NCI-H2227 (cell line): Measurements from ENCODE around the gene NUDT3.
"Not testable (repeated sequence)": the region's sequence is repeated elsewhere in the genome, so short reads cannot be mapped to it uniquely, and the experiment has no call there.

Experiments used
- DNase-seq: peaks from one replicate; lab custom pipeline; 2025; ENCODE audit not compliant: unreplicated experiment; lab: John Stamatoyannopoulos, UW

Gene NUDT3

DNA sequence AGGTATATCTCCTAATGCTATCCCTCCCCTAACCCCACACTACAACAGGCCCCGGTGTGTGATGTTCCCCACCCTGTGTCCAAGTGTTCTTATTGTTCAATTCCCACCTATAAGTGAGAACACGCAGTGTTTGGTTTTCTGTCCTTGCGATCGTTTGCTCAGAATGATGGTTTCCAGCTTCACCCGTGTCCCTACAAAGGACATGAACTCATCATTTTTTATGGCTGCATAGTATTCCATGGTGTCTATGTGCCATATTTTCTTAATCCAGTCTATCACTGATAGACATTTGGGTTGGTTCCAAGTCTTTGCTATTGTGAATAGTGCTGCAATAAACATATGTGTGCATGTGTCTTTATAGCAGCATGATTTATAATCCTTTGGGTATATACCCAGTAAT, 20.6 kb downstream of the NUDT3 start:
- DNase-seq: not testable (repeated sequence)

DNA sequence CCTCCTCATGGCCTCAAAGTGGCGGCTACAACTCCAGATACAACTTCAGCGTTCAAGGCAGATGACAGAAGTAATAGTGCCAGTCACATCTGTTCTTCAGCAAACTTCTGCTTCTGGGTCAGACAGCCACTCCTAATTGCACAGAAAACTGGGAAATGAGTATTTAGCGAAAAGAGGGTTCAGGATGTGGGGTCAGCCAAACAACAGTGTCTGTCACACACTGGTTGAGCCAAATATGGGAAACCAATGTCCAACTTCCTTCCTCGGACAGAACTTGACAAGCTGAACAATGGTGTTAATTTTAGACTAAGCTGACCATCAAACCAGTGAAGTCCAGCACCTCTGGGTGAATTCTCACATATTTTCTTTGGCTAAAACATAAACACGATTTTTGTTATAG, 22.1 kb downstream of the NUDT3 start:
- no peak for DNase-seq

DNA sequence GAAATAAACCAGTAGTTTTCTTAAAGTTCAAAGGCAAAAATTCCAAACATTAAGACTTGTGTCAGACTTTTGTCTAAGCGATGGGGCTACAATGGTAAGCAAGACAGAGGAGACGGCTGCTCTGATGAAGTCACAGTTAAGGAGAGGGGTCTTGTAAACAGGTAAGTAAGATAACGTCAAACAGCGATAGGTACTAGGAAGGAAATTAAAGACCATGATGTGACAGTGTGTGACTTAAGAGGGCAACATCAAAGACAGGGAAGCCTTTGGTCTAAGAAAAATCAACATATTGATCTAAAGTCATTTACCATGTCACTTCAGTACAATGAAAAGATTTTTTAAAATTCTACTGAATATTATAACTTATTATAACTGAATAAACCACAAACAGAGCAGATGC, 23.1 kb downstream of the NUDT3 start:
- DNase-seq: no peak

DNA sequence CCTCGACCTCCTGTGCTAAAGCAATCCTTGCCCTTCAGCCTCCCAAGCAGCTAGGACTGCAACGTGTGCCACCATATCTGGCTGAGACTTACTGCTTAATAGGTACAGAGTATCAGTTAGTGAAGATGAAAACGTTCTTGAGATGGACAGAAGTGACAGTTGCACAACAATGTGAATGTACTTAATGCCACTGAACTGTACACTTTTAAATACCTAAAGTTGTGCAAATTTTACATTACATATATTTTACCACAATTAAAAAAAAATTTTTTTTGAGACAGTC, 25.9 kb downstream of the NUDT3 start:
- DNase-seq: no peak

DNA sequence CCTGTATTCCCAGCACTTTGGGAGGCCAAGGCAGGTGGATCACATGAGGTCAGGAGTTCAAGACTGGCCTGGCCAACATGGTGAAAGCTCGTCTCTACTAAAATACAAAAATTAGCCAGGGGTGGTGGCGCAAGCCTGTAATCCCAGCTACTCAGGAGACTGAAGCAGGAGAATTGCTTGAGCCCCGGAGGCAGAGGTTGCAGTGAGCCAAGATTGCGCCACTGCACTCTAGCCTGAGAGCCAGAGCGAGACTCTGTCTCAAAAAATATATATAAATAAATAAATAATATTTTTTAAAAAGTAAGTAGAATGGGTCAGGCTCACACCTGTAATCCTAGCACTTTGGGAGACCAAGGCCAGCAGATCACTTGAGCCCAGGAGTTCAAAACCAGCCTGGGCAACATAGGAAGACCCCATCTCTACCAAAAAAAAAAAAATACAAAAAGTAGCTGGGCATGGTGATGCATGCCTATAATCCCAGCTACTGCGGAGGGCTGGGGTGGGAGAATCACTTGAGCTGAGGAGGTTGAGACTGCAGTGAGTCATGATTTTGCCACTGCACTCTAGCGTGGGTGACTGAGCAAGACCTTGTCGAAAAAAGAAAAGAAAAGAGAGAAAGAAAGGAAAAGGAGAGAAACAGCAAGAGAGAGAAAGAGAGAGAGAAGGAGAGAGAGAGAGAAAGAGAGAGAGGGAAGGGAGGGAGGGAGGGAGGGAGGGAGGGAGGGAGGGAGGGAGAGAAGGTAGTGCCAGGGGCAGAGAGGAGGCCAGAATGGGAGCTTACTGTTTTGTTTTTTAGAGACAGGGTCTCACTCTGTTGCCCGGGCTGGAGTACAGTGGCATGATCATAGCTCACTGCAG, 26.5 kb downstream of the NUDT3 start:
- DNase-seq: not testable (repeated sequence)

DNA sequence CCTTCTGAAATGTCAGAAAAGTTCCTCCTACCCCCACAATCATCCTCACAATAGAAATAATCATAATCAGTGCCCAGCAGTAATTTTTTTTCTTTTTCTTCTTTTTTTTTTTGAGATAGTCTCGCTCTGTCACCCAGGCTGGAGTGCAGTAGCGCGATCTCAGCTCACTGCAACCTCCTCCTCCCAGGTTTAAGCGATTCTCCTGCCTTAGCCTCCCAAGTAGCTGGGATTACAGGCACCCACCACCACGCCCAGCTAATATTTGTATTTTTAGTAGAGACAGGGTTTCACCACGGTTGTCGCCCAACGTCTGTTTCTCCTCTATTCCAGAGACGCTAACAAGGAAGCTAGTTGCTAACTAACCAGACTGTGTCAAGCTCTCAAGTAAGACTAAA, 28.8 kb downstream of the NUDT3 start:
- not testable (repeated sequence) for DNase-seq

DNA sequence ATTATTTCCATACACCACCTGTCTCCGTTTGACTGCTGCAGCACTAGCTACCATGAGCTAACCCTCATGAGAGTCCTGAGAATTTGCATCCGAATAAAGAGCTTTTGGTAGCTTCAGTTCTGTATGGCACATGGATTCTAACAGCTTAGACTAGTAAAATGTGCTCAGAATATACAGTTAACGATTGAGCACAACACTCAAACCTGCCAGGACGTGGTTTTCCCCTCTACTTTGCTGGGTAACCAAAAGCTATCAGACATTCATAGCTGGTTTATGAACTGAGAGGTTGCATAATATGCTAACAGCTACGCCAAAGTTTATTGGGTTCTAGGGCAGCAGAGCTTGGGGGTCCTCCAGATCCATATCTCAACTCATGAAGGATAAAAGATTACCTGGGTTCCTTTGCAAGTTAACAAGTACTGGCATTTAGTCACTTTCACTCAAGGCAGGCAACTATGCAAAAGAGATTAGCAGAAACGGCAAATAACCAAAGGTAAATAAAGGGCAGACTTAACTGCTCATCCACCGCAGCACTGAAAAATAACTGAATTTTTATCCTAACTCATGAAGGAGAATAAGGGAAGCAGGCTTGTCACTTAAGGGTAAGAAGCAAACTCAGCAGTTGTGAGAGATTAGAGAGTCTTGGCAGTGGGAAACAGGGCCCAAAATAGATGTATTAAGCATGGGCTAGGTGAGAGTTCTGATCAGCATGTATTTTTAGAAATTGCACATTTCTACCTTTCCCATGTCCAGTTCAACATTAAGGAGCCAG, 29.4 kb downstream of the NUDT3 start:
- DNase-seq: no peak

DNA sequence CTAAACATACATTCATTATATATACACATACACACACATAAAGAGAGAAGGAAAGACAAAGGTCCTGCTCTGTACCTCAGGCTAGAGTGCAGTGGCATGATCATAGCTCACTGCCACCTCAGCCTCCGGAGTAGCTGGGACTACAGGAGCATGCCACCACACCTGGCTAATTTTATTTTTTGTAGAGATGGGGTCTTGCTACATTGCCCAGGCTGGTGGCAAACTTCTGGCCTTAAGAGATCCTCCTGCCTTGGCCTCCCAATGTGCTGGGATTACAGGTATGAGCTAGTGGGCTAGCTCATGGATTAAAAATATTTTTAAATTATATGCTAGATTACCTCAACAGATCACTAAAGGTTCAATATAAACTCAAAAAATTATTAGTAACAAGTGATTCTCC, 30.3 kb downstream of the NUDT3 start:
- DNase-seq: no peak

DNA sequence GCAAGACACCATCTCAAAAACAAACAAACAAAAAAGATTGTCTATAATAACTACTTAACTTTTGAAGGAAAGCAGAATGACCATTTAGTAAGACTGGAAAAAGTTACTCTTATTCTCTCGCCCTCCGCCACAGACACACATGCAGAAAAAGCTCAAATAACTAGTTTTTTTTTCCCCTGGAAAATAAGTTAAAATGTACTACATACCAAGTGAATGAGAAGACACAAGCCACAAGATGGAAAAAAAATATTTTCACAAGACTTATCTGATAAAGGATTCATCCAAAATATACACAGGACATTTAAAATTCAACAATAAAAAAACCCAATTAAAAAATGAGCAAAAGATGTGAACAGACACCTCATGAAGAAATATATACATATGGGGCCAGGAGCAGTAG, 31.9 kb downstream of the NUDT3 start:
- DNase-seq: no peak

DNA sequence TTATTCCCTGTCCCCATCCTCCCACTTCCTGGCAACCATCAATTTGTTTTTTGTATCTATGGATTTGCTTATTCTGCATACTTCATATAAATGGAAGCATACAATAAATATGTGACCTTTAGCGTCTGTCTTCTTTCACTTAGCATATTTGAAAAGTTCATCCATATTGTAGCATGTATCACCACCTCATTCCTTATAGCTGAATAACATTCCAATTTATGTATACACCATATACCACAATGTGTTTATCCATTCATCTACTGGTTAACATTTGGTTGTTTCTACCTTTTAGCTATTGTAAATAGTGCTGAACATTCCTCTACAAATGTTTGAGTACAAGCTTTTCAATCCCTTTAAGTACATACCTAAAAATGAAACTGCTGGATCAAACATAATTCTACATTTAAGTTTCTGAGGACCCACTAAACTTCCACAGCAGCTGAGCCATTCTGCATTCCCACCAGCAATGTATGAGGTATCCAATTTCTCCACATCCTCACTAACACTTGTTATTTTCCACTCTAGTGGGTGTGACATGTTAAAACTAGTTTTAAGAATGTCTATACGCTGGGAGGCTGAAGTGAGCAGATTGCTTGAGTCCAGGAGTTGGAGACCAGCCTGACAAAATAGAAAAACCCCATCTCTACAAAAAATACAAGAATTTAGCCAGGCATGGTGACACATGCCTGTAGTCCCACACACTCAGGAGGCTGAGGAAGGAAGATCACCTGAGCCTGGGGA, 32.9 kb downstream of the NUDT3 start:
- no peak for DNase-seq

DNA sequence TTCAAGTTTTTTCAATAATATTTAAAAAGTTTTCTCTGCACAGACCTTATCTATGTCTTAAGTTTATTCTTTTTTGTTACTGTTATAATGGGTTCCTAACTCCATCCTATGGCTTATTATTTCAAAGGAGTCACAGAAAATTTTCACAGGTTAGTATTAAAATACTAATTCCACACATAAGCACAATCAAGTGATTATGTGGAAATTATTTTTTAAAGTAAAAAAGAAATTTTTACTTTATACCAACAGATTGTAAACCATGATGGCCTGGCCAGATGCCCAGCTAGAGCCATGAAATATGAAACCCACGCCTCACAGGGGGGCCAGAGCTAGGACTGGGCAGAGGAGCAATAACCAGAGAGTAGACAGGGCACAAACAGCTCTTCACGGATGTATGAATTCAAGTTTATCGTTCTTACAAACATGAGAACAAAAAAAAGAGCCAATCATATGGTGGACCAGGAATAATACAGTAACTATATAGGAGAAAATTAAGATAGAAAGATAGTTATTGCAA, 34.0 kb downstream of the NUDT3 start:
- no peak for DNase-seq

DNA sequence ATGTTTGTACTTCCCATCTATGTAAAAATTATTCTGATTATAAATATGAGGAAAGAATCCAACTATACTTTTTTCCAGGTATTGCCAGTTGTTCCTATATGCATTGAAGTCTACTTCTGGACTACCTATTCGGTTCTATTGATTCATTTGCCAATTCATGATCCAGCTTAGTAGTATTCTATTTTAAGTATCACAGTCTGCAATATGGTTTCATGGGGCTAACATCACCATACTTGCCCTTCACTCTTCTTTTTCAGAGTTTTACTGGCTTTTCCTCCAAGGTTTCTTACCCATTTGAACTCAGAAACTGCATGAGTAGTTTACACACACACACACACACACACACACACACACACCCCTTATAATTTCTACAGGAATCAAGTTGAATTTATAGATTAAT, 34.5 kb downstream of the NUDT3 start:
- no peak for DNase-seq

DNA sequence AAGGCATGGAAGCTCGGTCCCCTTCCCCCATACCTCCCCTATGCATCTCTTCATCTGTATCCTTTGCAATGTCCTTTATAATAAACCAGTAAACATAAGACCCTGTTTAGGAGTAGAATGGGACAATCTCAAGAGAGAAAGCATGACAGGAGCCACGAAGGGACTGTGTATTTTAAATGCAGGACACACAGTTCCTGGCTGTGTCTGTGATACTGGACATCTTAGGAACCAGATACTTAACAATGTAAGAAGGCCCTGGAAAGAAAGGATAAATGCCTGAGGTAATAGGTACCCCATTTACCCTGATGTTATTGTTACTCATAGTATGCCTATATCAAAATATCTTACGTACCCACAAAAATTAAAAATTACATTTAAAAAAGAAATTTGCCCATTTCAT, 36.6 kb downstream of the NUDT3 start:
- no peak for DNase-seq

DNA sequence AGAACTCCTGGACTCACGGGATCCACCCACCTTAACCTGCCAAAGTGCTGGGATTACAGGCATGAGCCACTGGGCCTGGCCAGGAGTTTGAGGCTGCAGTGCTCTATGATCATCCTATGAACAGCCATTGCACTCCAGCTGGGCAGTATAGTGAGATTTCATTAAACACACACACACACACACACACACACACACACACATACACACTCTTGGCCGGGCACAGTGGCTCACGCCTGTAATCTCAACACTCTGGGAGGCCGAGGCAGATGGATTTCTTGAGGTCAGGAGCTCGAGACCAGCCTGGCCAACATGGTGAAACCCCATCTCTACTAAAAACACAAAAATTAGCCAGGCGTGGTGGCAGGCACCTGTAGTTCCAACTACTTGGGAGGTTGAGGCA, 38.2 kb downstream of the NUDT3 start:
- DNase-seq: not testable (repeated sequence)

DNA sequence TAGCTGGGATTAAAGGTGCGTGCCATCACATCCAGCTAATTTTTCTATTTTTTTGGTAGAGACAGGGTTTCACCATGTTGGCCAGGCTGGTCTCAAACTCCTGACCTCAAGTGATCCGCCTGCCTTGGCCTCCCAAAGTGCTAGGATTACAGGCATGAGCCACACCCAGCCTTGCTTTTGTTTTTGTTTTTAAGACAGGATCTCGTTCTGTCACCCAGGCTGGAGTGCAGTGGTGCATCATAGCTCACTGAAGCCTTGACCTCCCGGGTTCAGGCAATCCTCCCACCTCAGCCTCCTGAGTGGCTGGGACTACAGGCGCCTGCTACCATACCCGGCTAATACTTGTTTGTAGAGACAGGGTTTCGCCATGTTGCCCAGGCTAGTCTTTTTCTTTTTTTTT, 38.9 kb downstream of the NUDT3 start:
- DNase-seq: not testable (repeated sequence)

DNA sequence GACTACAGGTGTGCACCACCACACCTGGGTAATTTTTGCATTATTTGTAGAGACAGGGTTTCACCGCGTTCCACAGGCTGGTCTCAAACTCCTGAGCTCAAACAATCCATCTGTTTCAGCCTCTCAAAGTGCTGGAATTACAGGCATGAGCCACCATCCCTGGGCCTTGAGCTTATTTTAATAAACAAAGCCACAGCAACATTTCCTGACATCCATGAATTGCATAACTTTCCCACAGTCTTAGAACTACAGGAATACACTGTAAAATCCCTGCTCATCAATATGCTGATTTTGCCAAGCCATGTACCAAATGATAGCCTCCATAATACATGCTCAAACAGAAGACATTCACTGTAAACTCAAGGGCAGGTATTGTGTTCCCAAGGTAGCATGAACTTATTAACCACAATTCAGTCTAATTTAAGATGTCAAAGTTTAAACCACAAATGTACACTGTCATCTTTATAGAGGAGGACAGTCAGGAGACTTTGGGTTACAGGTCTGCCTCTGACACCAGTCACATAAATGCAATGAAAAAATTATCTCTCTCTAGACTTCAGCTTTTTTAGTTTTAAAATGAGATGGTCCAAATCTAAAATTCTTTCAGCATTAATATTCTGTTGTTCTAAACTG, 40.0 kb downstream of the NUDT3 start:
- DNase-seq: no peak

DNA sequence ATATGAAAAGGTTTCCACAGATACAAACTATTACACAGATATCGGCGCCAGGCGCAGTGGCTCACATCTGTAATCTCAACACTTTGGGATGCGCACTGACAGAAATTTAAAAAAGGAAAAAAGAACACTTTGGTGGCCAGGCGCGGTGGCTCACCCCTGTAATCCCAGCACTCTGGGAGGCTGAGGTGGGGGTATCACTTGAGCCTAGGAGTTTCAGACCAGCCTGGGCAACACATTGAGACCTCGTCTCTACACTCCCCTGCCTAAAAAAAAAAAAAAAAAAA, 41.6 kb downstream of the NUDT3 start:
- no peak for DNase-seq

DNA sequence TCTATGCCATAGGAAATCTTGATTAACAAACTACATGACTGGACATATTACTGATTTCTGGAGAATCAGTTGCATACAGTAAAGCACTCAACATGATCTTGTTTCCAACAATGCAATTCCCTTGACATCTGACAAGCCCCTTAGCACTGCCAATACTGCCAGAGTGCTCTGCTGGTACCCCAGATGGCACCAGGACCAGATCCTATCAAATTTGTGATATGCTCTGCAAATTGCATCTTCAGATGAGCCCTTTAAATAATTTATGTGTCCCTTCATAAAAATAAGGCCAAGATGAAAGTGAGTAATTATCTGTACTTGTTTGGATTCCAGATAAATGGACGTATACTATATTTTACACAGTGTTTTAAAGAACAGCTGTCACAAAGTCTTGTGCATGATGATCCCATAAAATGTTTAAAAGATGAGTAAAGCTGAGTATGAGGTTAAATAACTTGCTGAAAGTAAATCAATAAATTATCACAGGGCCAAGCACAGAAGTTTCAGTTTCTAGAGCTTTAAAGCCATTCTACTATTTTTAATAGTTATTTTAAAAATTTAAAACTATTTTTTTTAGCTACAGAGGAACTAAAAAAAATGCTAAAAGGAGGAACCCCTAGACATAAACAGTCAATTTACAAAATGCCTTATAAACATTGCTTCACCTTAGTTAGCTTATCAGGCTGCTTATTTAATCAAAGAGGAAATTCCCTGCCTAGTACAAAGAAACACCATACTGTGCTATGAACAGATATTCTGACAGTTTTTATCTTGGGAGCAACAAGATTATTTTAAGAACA, 42.1 kb downstream of the NUDT3 start:
- DNase-seq: no peak

DNA sequence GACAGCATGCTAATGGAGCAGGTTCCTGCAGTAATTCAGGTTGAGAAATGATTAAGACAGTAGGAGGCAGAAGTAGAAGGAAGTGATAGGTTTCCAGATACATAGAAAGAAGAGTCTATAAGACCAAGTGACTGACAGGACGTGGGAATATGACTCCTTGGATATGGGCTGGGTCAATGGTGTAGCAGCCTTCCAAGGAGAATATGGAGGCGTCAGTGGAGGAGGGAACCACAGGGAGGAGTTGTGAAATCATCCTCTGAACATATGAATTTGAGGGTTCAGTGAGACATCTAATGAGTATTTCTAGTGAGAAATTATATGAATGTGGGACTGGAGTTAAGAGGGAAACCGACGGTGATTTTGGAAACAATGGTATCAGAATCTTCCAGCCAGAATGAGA, 43.3 kb downstream of the NUDT3 start:
- no peak for DNase-seq

DNA sequence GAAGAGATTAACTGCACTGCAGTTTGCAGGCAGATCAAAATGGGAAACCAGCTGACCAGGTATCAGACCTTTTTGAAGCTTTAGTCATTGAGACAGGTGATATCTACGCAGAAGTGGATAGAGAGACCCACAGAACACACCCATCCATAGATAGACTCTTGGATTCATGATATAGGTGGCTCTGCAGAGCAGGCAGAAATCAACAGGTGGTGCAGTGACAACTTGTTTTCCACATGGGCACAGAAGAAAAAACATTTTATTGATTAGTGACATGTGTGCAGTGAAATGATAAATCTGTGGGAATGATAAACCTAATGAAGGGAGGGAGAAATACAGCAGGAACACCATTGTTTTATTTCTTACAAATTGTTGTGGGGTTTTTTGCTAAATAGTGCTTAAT, 45.2 kb downstream of the NUDT3 start:
- DNase-seq: no peak
